HepG2 (cell line): Measurements from ENCODE around the gene AP4E1. TPM values are rescaled to one million over a fixed set of nuclear protein-coding genes. Genes with fewer than 3 reads are reported as not detected.

Source experiments
- ATAC-seq: fragments of 200-7000 bp; cut with Tn5 transposase; 3 replicates; pipeline ENCODE4 v1.9.1; 2020; ENCODE audit warnings: mild to moderate bottlenecking, moderate library complexity
- BruUV-seq: library from RNA; stranded (reverse); fragments of 400-500 nt; replicated peaks from 2 replicates; lab custom pipeline; 2021; lab: Mats Ljungman, UMichigan
- CTCF ChIA-PET: fragments of 300-600 bp; formaldehyde crosslinking; extraction: SDS; loops from one replicate; lab custom pipeline; 2021; ENCODE audit warnings: low total read pairs, inconsistent platforms, low intra/inter-chr PET ratio; lab: Yijun Ruan, JAX
- POLR2A ChIA-PET: fragments of 350-600 bp; sonication (Branson Sonifier 250); formaldehyde crosslinking; loops from one replicate; lab custom pipeline; 2020; ENCODE audit warnings: antibody characterized with exemption, inconsistent platforms; lab: Yijun Ruan, JAX
- DNase-seq: peaks from one replicate; pipeline ENCODE4 v3.0.0-alpha.2; 2015; ENCODE audit warnings: low spot score
- FAIRE-seq: peaks from 3 replicates; lab custom pipeline; 2011; peaks lifted over from hg19 to GRCh38; lab: Jason Lieb, UNC
- H2AFZ ChIP-seq: one replicate; pipeline ENCODE4 v1.6.1; 2011; ENCODE audit warnings: low read length, inconsistent platforms
- H3K27ac ChIP-seq: fragments of 300-600 bp; 3 replicates; pipeline ENCODE4 v1.8.0; 2011; ENCODE audit warnings: mixed run types, mild to moderate bottlenecking, mixed read lengths, low read length, inconsistent platforms; ENCODE audit not compliant: insufficient read depth; ENCODE audit errors: extremely low read length
- H3K27me3 ChIP-seq, 2 experiments: fragments of 200-600 bp in 1 of 2; 2 replicates in 1 of 2; 3 replicates in 1 of 2; pipeline versions ENCODE4 v1.6.0 to v1.8.0; 2011; ENCODE audit warnings: low read length in 2 of 2, mild to moderate bottlenecking in 2 of 2, moderate library complexity in 2 of 2, inconsistent platforms in 1 of 2; ENCODE audit not compliant: insufficient read depth in 2 of 2, control insufficient read depth in 1 of 2
- H3K36me3 ChIP-seq, 2 experiments: fragments of 200-600 bp in 1 of 2; replicated peaks in 1 of 2; 2 replicates in 1 of 2; 3 replicates in 1 of 2; pipeline versions ENCODE4 v1.5.1 to v1.8.0; 2011; ENCODE audit warnings: low read length in 2 of 2, inconsistent platforms in 1 of 2; ENCODE audit not compliant: insufficient read depth in 2 of 2, control insufficient read depth in 1 of 2
- H3K4me1 ChIP-seq: 2 replicates; pipeline ENCODE4 v1.5.1; 2012; ENCODE audit warnings: low read length, inconsistent platforms; ENCODE audit not compliant: insufficient read depth
- H3K4me2 ChIP-seq: 2 replicates; pipeline ENCODE4 v1.6.0; 2011; ENCODE audit warnings: low read depth, low read length, inconsistent platforms
- H3K4me3 ChIP-seq, 3 experiments: fragments of 200-600 bp in 1 of 3; sonication (generic), shearing (Covaris generic) in 1 of 3; replicated peaks in 1 of 3; 2 replicates each; pipeline ENCODE4 v1.5.1; 2011 to 2016; ENCODE audit warnings: low read length in 3 of 3, inconsistent platforms in 2 of 3, low read depth in 2 of 3, mild to moderate bottlenecking in 2 of 3, control low read depth in 1 of 3, mixed read lengths in 1 of 3; ENCODE audit not compliant: insufficient read depth in 1 of 3
- H3K79me2 ChIP-seq: one replicate; pipeline ENCODE4 v1.6.1; 2011; ENCODE audit warnings: low read length, inconsistent platforms; ENCODE audit not compliant: insufficient read depth
- H3K9ac ChIP-seq: 2 replicates; pipeline ENCODE4 v1.6.0; 2011; ENCODE audit warnings: mild to moderate bottlenecking, low read depth, low read length, inconsistent platforms; ENCODE audit not compliant: insufficient read depth
- H3K9me3 ChIP-seq: 2 replicates; pipeline ENCODE4 v1.5.1; 2012; ENCODE audit warnings: mild to moderate bottlenecking, low read length
- H4K20me1 ChIP-seq: 2 replicates; pipeline ENCODE4 v1.6.0; 2011; ENCODE audit warnings: inconsistent platforms, mild to moderate bottlenecking, low read length, moderate library complexity; ENCODE audit not compliant: insufficient read depth
- ATF6 ChIP-seq: sonication (generic); formaldehyde crosslinking; conservative IDR thresholded peaks from 2 replicates; pipeline ENCODE4 v1.4.0; 2020; ENCODE audit warnings: missing genetic modification reagents
- FOXO4 ChIP-seq: sonication (generic); formaldehyde crosslinking; conservative IDR thresholded peaks from 2 replicates; pipeline ENCODE4 v1.8.1; 2023; ENCODE audit warnings: missing genetic modification reagents
- GATAD2A ChIP-seq: IDR thresholded peaks from 2 replicates; pipeline ENCODE4 v1.6.1; 2016
- JUNB ChIP-seq: sonication (generic); formaldehyde crosslinking; IDR thresholded peaks from 2 replicates; pipeline ENCODE4 v1.8.0; 2022; ENCODE audit warnings: missing genetic modification reagents, mild to moderate bottlenecking, borderline replicate concordance
- SIX4 ChIP-seq: sonication (generic); formaldehyde crosslinking; IDR thresholded peaks from 2 replicates; pipeline ENCODE4 v1.4.0; 2020; ENCODE audit warnings: missing genetic modification reagents
- TFE3 ChIP-seq: IDR thresholded peaks from 2 replicates; pipeline ENCODE4 v1.6.1; 2016
- ZNF274 ChIP-seq: sonication (generic); formaldehyde crosslinking; IDR thresholded peaks from 2 replicates; pipeline ENCODE4 v1.5.1; 2020; ENCODE audit warnings: mild to moderate bottlenecking, missing genetic modification reagents
- WGBS: methylation state at CpG from one replicate; pipeline ENCODE4 v1.1.6; 2017; ENCODE audit warnings: low lambda C conversion rate; 5-methylcytosine and 5-hydroxymethylcytosine counted together
- in situ Hi-C: cut with HindIII; loops from 2 replicates; pipeline ENCODE4 v1.10.0; 2017; ENCODE audit warnings: low pct_unique_long_range_greater_than_20kb; ENCODE audit not compliant: extremely low pct_ligation_motif_present
- intact Hi-C: fragments of 100-400 bp; cut with micrococcal nuclease; formaldehyde crosslinking; loops from one replicate; pipeline ENCODE4 v1.10.0; 2022; ENCODE audit not compliant: unreplicated experiment
- polyA plus RNA-seq, 8 experiments: library from polyadenylated mRNA; depleted of rRNA in 3 of 8; stranded (reverse) in 7 of 8; unstranded in 1 of 8; fragments of >200 nt; fragmentation: Illumina TruSeq in 4 of 8; extraction: Trizol in 4 of 8; gene quantifications; 2 replicates each; pipeline versions ENCODE4 v1.2.1 to v1.2.3, GENCODE V29; 2011 to 2016; ENCODE audit warnings: low read depth in 4 of 8, missing spikeins in 1 of 8, mixed read lengths in 1 of 8; ENCODE audit not compliant: insufficient read depth in 1 of 8
- total RNA-seq, 5 experiments: library from RNA; depleted of rRNA; stranded (reverse); fragments of >200 nt; fragmentation: Illumina TruSeq; extraction: Trizol; gene quantifications; 2 replicates each; pipeline ENCODE4 v1.2.3, GENCODE V29; 2016; ENCODE audit warnings: low read depth in 1 of 5

The AP4E1 gene
- total and polyA plus RNA-seq, 2 of the 13 experiments (the other 11 are each of a cell fraction or from before 2014, with no cell fraction given) = 2.2 to 7.8 TPM

GRCh38 chr15:50886611-50887345 is 21.7 kb upstream of the AP4E1 start:
- TF ChIP-seq SIX4 (CRISPR knock-in tag) (no peak), TFE3 (CRISPR knock-in tag) (no peak), GATAD2A (CRISPR knock-in tag) (no peak), ZNF274 (no peak), ATF6 (CRISPR knock-in tag) (no peak), FOXO4 (CRISPR knock-in tag) (no peak), JUNB (CRISPR knock-in tag) (no peak)
- Histone ChIP-seq H3K27ac (no peak overlapping the region), H3K9ac (no peak overlapping the region), H3K36me3 (no peaks in the 10 kb centered on the region), H3K79me2 (no peaks in the 10 kb centered on the region), H3K27me3 (no peaks in the 10 kb centered on the region; a peak in 1 of 5 replicates), H3K4me1 (peaks cover 12% of the 10 kb centered on the region), H3K4me2 (no peak overlapping the region), H2AFZ (no peak overlapping the region), H3K9me3 (no peaks in the 10 kb centered on the region), H4K20me1 (no peaks in the 10 kb centered on the region), H3K4me3 (no peak overlapping the region)
- intact Hi-C loops = no loop called here
- BruUV-seq = no TSS peak
- ATAC-seq (no peak), DNase-seq (no peak), FAIRE-seq (no peak)
- ChIA-PET CTCF (interaction anchor here (0.6 to 4.1 kb wide), 4 partner anchors 10 to 470 kb away, joined by 3 to 25 read pairs (median 6); no protein-coding TSS in a partner anchor), POLR2A (no interaction called here)
- in situ Hi-C loops = no loop called here
- WGBS = 83% methylated on average over 2 of the region's 2 CpGs
